Measurements from ENCODE around the gene TAF11L12.
"Not testable (repeated sequence)": the region's sequence is repeated elsewhere in the genome, so short reads cannot be mapped to it uniquely, and the experiment has no call there.

Gene TAF11L12

GRCh38 chr5:17610092-17610491 is at the start of gene TAF11L12:
TSS of gene TAF11L12 (plus strand) at chr5:17610392.
- DNase-seq (ENCODE audit: low read depth, low spot score) = not testable (repeated sequence)

DNA sequence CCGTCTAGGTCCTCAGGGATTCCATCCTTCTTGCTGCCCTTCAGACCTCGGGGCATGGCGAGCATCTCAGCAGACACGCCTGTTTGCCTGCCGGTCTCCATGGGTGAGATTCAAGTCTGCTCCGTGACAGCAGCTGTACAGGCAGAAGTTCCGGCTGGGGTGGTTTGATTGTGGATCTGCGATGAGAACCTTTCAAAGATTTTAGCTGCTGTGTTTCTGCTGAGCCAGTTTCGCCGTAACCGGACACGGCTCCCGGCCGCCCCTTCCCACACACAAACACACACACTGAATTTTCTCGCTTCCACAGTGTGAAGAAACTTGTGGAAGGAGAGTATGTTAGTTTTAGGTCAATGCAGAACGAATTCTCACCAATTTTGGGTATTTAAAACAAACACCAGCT is 24.5 kb upstream of the TAF11L12 start, which contains the start of gene TAF11L7:
TAF11L7 (minus strand) TSS at position 101 of the 400 bp plus-strand sequence.
- DNase-seq (ENCODE audit: low read depth, low spot score) = not testable (repeated sequence)

- not testable (repeated sequence) for DNase-seq (ENCODE audit: low read depth, low spot score)
These were observed 19.3 kb upstream of the TAF11L12 start, which contains the start of gene TAF11L8 for GRCh38 chr5:17590860-17591259. TSS of gene TAF11L8 (minus strand) at chr5:17590960.

GRCh38 chr5:17594255-17594654 is 15.9 kb upstream of the TAF11L12 start, which contains the start of gene TAF11L9:
TSS of gene TAF11L9 (minus strand) at chr5:17594394.
- not testable (repeated sequence) for DNase-seq (ENCODE audit: low read depth, low spot score)

- not testable (repeated sequence) for DNase-seq (ENCODE audit: low read depth, low spot score)
These were observed 12.5 kb upstream of the TAF11L12 start, which contains the start of gene TAF11L10 for GRCh38 chr5:17597728-17598127. TSS of gene TAF11L10 (minus strand) at chr5:17597828.

- not testable (repeated sequence) for DNase-seq (ENCODE audit: low read depth, low spot score)
These were observed 6.3 kb upstream of the TAF11L12 start, which contains the start of gene TAF11L11 for GRCh38 chr5:17603880-17604279. TSS of gene TAF11L11 (plus strand) at chr5:17604183.

DNA sequence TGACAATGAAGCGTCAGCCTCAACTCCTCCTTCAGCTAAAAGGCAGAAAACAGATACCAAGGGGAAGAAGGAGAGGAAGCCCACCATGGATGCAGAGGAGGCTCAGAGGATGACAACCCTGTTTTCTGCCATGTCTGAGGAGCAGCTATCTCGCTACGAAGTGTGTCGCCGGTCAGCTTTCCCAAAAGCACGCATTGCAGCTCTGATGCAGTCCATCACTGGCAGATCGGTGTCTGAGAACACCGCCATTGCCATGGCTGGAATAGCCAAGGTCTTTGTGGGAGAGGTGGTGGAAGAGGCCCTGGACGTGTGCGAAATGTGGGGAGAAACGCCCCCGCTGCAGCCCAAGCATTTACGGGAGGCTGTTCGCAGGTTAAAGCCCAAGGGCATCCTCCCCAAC is 5.2 kb upstream of the TAF11L12 start:
- DNase-seq (ENCODE audit: low read depth, low spot score) = no peak

DNA sequence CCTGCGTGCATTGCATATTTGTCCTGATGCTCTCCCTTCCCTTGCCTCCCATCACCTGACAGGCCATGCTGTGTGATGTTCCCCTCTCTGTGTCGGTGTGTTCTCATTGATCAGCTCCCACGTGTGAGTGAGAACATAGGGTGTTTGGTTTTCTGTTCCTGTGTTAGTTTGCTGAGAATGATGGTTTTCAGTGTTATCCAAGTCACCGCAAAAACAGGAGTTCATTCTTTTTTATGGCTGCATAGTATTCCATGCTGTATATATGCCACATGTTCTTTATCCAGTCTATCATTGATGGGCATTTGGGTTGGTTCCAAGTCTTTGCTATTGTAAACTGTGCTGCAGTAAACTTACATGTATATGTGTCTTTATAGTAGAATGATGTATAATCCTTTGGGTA is 2.7 kb upstream of the TAF11L12 start:
- not testable (repeated sequence) for DNase-seq (ENCODE audit: low read depth, low spot score)

GRCh38 chr5:17614872-17615605 is 4.8 kb downstream of the TAF11L12 start:
- DNase-seq (ENCODE audit: low read depth, low spot score) = no peak

DNA sequence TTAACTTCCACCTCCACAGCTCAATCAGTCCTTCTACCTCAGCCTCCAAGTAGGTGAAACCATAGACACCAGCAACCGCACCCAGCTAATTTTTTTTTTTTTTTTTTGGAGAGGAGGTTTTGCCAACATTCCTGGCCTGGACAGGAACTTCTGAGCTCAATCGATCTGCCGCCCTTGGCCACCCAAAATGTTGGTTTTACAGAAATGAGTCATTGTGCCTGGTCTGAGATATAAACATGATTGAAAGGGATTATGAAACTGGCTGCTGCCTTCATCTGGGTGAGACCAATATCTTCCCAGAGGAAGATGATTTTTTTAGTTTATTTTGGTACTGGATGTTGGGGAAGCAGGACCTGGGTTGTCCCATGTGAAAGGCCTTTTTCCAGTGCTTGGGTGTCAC is 9.2 kb downstream of the TAF11L12 start:
- no peak for DNase-seq (ENCODE audit: low read depth, low spot score)

DNA sequence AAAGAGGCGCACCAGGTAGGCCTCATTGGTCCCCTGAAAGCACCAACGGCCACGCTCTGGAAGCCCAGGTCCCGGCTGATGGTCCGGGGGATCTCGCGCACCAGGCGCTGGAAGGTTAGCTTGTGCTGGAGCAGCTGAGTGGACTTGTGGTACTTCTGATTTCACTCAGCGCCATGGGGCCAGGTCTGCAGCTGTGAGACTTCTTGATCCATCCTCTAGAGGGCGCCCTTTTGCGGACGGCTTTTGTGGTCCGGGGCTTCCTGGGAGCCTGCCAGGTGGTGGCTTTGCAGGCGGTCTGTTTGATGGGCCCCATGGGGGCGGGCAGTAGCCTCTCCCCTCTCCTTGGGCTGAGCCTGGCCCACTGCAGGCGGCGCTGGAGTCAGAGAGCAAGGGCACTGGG is 10.4 kb downstream of the TAF11L12 start:
- DNase-seq (ENCODE audit: low read depth, low spot score) = no peak

DNA sequence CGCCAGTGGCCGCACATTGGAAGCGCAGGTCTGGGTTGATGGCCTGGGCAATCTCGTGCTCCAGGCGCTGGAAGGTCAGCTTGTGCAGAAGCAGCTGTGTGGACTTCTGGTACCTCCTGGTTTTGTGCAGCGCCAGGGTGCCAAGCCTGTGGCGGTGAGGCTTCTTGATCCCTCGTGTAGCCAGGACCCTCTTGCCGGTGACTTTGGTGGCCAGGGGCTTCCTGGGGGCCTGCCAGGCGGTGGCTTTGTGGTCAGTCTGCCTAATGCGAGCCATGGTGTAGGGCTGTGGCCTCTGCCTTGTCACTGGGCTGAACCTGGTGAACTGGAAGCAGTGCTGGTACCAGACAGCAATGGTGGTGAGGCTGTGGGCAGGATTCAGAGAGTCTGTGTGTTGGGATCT is 15.5 kb downstream of the TAF11L12 start:
- DNase-seq (ENCODE audit: low read depth, low spot score) = no peak

- not testable (repeated sequence) for DNase-seq (ENCODE audit: low read depth, low spot score)
These were observed 21.6 kb downstream of the TAF11L12 start, which contains the start of gene TAF11L13 for GRCh38 chr5:17631788-17632187. TSS of gene TAF11L13 (plus strand) at chr5:17632088.

DNA sequence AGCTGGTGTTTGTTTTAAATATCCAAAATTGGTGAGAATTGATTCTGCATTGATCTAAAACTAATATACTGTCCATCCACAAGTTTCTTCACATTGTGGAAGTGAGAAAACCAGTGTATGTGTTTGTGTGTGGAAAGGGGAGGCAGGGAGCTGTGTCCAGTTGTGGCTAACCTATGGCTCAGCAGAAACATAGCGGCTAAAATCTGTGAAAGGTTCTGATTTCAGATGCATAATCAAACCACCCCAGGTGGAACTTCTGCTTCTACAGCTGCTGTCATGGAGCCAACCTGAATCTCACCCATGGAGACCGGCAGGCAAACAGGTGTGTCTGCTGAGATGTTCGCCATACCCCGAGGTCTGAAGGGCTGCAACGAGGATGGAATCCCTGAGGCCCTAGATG is 24.0 kb downstream of the TAF11L12 start, which contains the start of gene TAF11L14:
TAF11L14 (plus strand) TSS at position 301 of the 400 bp plus-strand sequence.
- no peak for DNase-seq (ENCODE audit: low read depth, low spot score)

DNA sequence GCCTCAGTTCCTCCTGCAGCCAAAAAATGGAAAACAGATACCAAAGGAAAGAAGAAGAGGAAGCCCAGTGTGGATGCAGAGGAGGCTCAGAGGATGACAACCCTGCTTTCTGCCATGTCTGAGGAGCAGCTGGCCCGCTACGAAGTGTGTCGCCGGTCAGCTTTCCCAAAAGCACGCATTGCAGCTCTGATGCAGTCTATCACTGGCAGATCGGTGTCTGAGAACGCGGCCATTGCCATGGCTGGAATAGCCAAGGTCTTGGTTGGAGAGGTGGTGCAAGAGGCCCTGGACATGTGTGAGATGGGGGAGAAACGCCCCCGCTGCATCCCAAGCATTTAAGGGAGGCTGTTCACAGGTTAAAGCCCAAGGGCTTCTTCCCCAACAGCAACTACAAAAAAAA is 39.0 kb downstream of the TAF11L12 start:
- DNase-seq (ENCODE audit: low read depth, low spot score) = not testable (repeated sequence)

DNA sequence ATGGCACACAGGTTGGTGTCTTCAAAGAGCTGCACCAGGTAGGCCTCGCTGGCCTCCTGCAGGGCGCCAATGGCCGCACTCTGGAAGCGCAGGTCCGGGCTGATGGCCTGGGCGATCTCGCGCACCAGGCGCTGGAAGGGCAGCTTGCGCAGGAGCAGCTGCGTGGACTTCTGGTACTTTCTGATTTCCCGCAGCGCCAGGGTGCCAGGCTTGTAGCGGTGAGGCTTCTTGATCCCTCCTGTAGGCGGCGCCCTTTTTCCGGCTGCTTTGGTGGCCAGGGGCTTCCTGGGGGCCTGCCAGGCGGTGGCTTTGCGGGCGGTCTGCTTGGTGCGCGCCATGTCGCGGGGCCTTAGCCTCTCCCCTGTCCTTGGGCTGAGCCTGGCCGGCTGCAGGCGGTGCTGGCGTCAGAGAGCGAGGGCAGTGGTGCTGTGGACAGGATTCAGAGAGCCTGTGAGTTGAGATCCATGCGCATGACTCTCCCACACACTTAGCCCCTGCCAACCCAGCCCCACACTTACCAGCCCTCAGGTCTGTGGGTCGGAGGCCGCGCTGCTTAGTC is 45.1 kb downstream of the TAF11L12 start:
- DNase-seq (ENCODE audit: low read depth, low spot score) = not testable (repeated sequence)

DNA sequence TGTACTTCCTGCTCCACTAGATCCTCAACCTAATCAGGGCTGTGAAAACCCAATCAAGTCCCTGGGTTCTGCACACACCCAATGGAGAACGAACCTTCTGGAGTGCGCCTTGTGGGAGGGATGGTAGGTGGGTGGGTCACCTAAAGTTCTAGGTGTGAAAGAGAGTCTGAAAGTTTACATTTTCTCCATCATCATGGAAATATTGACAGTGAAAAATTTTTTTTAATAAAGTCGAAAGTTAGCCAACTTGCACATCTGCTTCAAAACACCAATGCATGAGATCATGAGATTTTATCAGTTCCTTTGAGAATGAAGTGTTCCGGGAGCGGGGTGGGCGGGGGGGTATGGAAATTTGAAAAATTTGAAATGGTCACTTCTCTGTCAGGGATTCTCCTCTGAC is 45.7 kb downstream of the TAF11L12 start:
- no peak for DNase-seq (ENCODE audit: low read depth, low spot score)

All from smooth muscle cell of the brain vasculature (primary cell).